ENCODE measurements around the gene DNAJC5.
A peak's percentile ranks its signal among the peaks of the same experiment; 100 is the strongest.
"Not testable (repeated sequence)": the region's sequence is repeated elsewhere in the genome, so short reads cannot be mapped to it uniquely, and the experiment has no call there.

The DNAJC5 gene

GRCh38 chr20:63969838-63970713 is 75.2 kb downstream of the DNAJC5 start, which contains the start of gene ZNF512B:
Gene ZNF512B, minus strand, starts transcription at chr20:63969930. Its CDS starts 1,980 bp downstream, at chr20:63967950.
- DNase-seq: no peak

GRCh38 chr20:63970714-63971431 is 75.9 kb downstream of the DNAJC5 start:
- no peak for DNase-seq

DNA sequence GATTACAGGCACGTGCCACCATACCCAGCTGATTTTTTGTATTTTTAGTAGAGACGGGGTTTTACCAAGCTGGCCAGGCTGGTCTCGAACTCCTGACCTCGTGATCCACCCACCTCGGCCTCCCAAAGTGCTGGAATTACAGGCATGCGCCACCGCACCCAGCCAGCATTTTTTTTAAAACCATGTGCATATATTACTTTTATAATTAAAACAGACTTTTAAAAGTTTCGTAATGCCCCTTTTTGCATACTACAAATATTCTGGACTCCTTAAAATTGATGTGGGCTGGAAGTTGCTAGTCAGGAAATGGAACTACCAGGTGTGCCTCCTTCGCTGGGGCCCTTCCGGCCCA is 77.0 kb downstream of the DNAJC5 start:
- not testable (repeated sequence) for DNase-seq

- DNase-seq: no peak
Measured at GRCh38 chr20:63972312-63973159, 77.6 kb downstream of the DNAJC5 start.

DNA sequence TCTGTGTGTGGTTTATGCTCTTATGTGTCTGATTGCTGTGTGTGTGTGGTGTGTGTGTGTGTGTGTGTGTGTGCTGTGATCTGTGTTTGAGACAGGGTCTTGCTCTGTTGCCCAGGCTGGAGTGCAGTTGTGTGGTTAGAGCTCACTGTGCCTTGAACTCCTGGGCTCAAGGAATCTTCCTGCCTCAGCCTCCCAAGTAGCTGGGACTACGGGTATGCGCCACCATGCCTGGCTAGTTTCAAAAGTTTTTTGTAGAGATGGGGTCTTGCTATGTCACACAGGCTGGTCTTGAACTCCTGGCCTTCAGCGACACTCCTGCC is 78.2 kb downstream of the DNAJC5 start:
- DNase-seq: no peak

- DNase-seq: peak; percentile 52
Measured at GRCh38 chr20:63973636-63974401, 78.9 kb downstream of the DNAJC5 start.

GRCh38 chr20:63974402-63975200 is 79.7 kb downstream of the DNAJC5 start:
- DNase-seq: no peak

DNA sequence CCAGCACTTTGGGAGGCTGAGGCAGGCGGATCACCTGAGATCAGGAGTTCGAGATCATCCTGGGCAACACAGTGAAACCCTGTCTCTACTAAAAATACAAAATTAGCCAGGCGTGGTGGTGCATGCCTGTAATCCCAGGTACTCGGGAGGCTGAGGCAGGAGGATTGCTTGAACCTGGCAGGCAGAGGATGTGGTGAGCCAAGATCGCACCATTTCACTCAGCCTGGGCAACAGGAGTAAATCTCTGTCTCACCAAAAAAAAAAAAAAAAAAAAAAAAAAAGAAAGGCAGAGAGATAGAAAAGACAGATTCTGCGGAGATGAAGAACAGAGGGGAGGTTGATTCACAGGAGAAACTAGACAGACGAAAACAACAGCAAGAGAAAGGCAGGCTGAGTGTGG is 81.6 kb downstream of the DNAJC5 start:
- DNase-seq: not testable (repeated sequence)

GRCh38 chr20:63976980-63977738 is 82.2 kb downstream of the DNAJC5 start:
- no peak for DNase-seq

- no peak for DNase-seq
Measured at GRCh38 chr20:63977739-63978276, 82.9 kb downstream of the DNAJC5 start.

- DNase-seq: no peak
Measured at GRCh38 chr20:63978319-63979228, 83.6 kb downstream of the DNAJC5 start.

GRCh38 chr20:63979229-63979556 is 84.3 kb downstream of the DNAJC5 start:
- no peak for DNase-seq

DNA sequence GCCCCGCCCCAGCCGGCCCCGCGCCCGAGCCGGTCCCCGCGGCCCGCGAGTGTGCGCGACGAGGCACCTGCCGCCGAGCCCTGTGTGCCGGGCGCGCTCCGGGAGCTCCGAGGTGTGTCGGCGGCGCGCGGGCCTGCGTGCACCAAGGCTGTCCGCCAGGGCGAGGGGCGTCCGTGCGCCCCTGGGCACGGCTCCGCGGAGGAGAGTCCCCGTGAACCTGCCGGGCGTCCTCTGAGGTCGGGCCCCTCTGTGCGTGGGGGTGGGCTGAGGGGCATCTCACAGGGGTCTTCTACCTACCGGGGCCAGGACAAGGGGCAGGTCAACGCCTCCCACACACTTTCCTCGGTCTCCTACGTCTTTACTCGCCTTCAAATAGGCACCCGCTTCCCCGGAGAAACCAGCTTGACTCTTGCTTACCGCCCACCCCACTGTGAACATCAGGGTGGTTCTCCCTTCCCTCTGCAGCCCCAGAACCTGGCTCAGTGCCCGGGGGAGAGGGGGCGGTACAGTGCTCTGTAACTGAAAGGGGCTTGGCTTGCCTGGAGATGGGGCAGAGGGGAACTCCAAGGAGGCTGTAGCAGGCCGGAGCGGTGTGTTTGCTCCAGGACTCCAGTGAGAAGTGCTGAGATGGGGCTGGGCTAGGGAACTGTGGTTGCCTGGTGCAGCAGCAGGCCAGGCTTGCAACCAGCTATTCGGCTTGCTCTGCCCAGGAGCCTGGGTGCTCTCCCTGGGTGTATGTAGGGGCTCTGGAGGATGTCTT is 84.8 kb downstream of the DNAJC5 start, which contains the start of gene SAMD10:
SAMD10 (minus strand) TSS at position 86 of the 760 bp plus-strand sequence. CDS start 175 bp downstream, outside the sequence.
- peak; percentile 64 for DNase-seq

GRCh38 chr20:63980317-63980805 is 85.4 kb downstream of the DNAJC5 start:
- no peak for DNase-seq

DNA sequence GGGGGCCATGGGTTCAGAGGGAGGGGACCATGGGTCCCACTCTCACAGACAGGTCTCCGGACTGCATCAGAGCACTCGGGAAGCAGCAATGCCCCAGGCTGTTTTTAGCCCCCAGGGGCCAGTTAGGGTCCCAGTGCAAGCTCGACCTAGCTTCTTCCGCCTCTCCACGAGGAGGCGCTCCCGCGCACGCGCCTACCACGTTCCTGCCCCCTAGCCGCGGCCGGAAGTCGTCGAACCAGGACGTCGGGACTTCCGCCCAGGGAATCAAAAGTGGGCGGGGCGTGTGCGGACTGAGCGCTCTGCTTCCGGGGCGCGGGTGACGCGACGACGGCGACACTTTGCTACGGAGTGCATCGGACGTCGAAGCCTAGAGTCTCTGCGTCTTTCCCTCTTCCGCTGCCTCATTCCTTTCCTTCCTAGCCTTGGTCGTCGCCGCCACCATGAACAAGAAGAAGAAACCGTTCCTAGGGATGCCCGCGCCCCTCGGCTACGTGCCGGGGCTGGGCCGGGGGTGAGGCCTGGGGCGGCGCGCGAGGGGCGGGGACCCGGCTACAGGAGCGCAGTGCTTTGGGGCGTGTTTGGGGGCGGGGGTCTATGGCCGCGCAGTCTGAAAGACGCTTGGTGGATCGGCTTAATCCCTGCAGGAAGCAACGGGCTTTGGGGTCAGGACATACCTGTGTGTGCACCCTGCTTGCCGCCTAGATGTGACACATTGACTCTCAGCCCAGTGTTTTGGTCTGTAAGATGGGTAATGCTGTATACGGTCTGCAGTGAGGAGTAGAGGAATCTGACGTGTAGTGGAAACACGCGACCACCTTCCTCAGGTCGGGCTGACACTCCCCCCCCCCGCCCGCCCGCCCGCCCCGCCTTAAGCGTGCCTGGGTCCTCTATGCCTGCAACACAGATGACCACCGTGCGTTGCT is 86.1 kb downstream of the DNAJC5 start, which contains the start of gene PRPF6:
PRPF6 (plus strand) TSS at position 327 of the 923 bp plus-strand sequence; CDS start at position 441, 114 bp downstream.
- DNase-seq: peak; percentile 95

DNA sequence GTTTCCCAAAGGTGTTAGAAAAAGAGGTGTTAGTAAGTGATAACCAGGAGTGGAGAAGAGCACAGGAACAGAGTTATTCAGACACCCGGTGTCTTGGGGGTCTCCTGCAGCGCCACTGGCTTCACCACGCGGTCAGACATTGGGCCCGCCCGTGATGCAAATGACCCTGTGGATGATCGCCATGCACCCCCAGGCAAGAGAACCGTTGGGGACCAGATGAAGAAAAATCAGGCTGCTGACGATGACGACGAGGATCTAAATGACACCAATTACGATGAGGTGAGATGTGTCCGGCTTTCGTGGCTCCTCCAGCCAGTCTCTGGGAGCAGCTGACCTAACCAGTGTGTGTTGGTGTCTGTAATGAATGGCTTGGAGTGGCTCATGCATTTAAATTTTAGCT is 88.0 kb downstream of the DNAJC5 start:
- DNase-seq: no peak

All from KG1 (cell line).